HG02840 (cell line): Measurements from ENCODE around the gene ANKIB1.
A peak's percentile ranks its signal among the peaks of the same experiment; 100 is the strongest.
"Not testable (repeated sequence)": the region's sequence is repeated elsewhere in the genome, so short reads cannot be mapped to it uniquely, and the experiment has no call there.

Experiments
- ATAC-seq: cut with Tn5 transposase; IDR thresholded peaks from one replicate; pipeline ENCODE4 v1.9.1; 2021; ENCODE audit warnings: mild to moderate bottlenecking, moderate library complexity, moderate number of reproducible peaks; ENCODE audit not compliant: unreplicated experiment, low FRiP score

The ANKIB1 gene

GRCh38 chr7:92245487-92246359 is at the start of gene ANKIB1, which contains the start of gene KRIT1:
Gene ANKIB1, plus strand, starts transcription at chr7:92245974. Its CDS starts 49,005 bp downstream, at chr7:92294979.
Gene KRIT1, minus strand, starts transcription at chr7:92245914. Its CDS starts 3,779 bp downstream, at chr7:92242135.
- peak; percentile 80 for ATAC-seq

- no peak for ATAC-seq
These were observed 45.0 kb upstream of the ANKIB1 start for GRCh38 chr7:92200791-92201190.

GRCh38 chr7:92205987-92206386 is 39.8 kb upstream of the ANKIB1 start:
- ATAC-seq: no peak

- ATAC-seq: no peak
These were observed 39.1 kb upstream of the ANKIB1 start for GRCh38 chr7:92206672-92207071.

- ATAC-seq: no peak
These were observed 24.0 kb upstream of the ANKIB1 start for GRCh38 chr7:92221766-92222165.

GRCh38 chr7:92226981-92227380 is 18.8 kb upstream of the ANKIB1 start:
- no peak for ATAC-seq

- no peak for ATAC-seq
These were observed 17.7 kb upstream of the ANKIB1 start for GRCh38 chr7:92228100-92228499.

- ATAC-seq: no peak
These were observed 17.0 kb upstream of the ANKIB1 start for GRCh38 chr7:92228742-92229141.

GRCh38 chr7:92230547-92230946 is 15.2 kb upstream of the ANKIB1 start:
- no peak for ATAC-seq

- no peak for ATAC-seq
These were observed 2.8 kb upstream of the ANKIB1 start for GRCh38 chr7:92242972-92243371.

GRCh38 chr7:92244808-92245486 is 827 bp upstream of the ANKIB1 start:
- ATAC-seq: no peak

- peak; percentile 30 for ATAC-seq
These were observed 757 bp downstream of the ANKIB1 start for GRCh38 chr7:92246360-92247101.

- ATAC-seq: no peak
These were observed 4.8 kb downstream of the ANKIB1 start for GRCh38 chr7:92250603-92251002.

GRCh38 chr7:92251181-92251580 is 5.4 kb downstream of the ANKIB1 start:
- ATAC-seq: no peak

- ATAC-seq: no peak
These were observed 7.5 kb downstream of the ANKIB1 start for GRCh38 chr7:92253251-92253650.

- ATAC-seq: not testable (repeated sequence)
These were observed 9.0 kb downstream of the ANKIB1 start for GRCh38 chr7:92254800-92255199.

GRCh38 chr7:92255308-92255707 is 9.5 kb downstream of the ANKIB1 start:
- ATAC-seq: no peak

GRCh38 chr7:92259062-92259461 is 13.3 kb downstream of the ANKIB1 start:
- no peak for ATAC-seq

GRCh38 chr7:92259610-92260247 is 14.0 kb downstream of the ANKIB1 start:
- no peak for ATAC-seq

- ATAC-seq: no peak
These were observed 14.5 kb downstream of the ANKIB1 start for GRCh38 chr7:92260248-92260781.
